Muscle layer of duodenum (tissue), 2 donors: ENCODE results near the gene SPN.
"Not testable (repeated sequence)": the region's sequence is repeated elsewhere in the genome, so short reads cannot be mapped to it uniquely, and the experiment has no call there.

ENCODE experiments used
- H3K27ac ChIP-seq: one replicate; pipeline ENCODE4 v1.7.0; 2013; ENCODE audit warnings: mild to moderate bottlenecking, low read length
- H3K27me3 ChIP-seq: one replicate; pipeline ENCODE4 v1.7.0; 2013; ENCODE audit warnings: low read depth, mild to moderate bottlenecking, control low read depth, low read length
- H3K36me3 ChIP-seq, 2 donors: one replicate each; pipeline ENCODE4 v1.7.0; 2013; ENCODE audit warnings: low read length in 2 of 2, control low read depth in 1 of 2, mild to moderate bottlenecking in 1 of 2; ENCODE audit not compliant: insufficient read depth in 2 of 2, control insufficient read depth in 1 of 2
- H3K4me1 ChIP-seq, 2 donors: one replicate each; pipeline ENCODE4 v1.7.0; 2013; ENCODE audit warnings: low read length in 2 of 2, mild to moderate bottlenecking in 2 of 2, control low read depth in 1 of 2, moderate library complexity in 1 of 2; ENCODE audit not compliant: insufficient read depth in 2 of 2, control insufficient read depth in 1 of 2
- H3K4me3 ChIP-seq, 2 donors: one replicate each; pipeline ENCODE4 v1.7.0; 2013; ENCODE audit warnings: low read length in 2 of 2, low read depth in 1 of 2, mild to moderate bottlenecking in 1 of 2
- H3K9me3 ChIP-seq, 2 donors: one replicate each; pipeline ENCODE4 v1.7.0; 2013; ENCODE audit warnings: low read length in 2 of 2, control low read depth in 1 of 2, mild to moderate bottlenecking in 1 of 2; ENCODE audit not compliant: control insufficient read depth in 1 of 2
- donor health status: healthy.

SPN gene

DNA sequence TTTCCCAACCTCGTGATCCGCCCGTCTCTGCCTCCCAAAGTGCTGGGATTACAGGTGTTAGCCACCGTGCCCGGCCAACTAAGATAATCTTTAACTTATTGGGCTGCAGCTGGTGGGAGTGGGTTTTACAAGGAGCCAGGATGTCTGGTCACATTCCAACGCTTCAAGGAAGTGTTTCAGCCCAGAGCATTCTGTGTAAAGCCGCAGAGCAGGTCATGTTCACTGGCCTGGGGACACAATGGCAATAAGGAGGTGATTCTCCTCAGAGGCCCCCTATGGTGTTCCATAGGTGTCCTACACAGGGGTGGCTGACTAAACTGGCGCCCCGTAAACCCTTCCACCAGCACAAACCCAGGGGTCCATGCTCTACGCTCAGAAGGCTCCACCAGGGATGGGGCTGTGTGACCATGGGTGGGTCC is 17.1 kb downstream of the SPN start:
- Histone ChIP-seq H3K27me3 (no peaks in the 10 kb centered on the region), H3K9me3 (no peaks in the 10 kb centered on the region), H3K4me1 (peaks cover 0 to 7% of the 10 kb centered on the region in 2 donors), H3K4me3 (peak overlapping the region in 1 of 2 donors; percentile 61), H3K27ac (no peak overlapping the region), H3K36me3 (no peaks in the 10 kb centered on the region)

DNA sequence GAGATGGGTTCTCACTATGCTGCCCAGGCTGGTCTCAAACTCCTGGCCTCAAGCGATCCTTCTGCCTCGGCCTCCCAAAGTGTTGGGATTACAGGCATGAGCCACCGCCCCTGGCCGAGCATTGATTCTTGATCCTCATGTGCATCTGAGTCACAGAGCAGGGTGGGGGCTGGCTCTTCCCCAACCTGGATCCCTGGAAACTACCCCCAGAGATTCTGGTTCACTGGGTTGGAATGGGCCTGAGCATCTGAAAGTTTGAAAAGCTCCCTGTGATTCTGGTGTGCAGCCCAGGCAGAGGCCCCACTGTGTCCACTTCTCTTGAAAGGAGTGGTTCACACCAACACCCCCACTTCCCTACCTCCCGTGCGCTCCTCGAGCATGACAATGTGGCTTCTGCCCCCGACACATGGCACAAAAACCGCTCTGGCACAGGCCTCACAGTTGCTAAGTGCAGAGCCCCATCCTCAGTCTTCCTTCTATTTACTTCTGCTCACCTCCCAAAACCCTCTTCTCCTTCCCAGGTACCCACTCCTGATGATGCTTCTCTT is 20.6 kb downstream of the SPN start:
- no peak overlapping the region for H3K27ac ChIP-seq
- H3K4me1 ChIP-seq: peaks cover 0 to 7% of the 10 kb centered on the region in 2 donors
- no peaks in the 10 kb centered on the region for H3K9me3 ChIP-seq
- no peak overlapping the region for H3K4me3 ChIP-seq
- H3K36me3 ChIP-seq: no peaks in the 10 kb centered on the region
- H3K27me3 ChIP-seq: no peaks in the 10 kb centered on the region

GRCh38 chr16:29684679-29685078 is 21.6 kb downstream of the SPN start:
- H3K27me3 ChIP-seq: no peaks in the 10 kb centered on the region

GRCh38 chr16:29686740-29687332 is 23.8 kb downstream of the SPN start:
- Histone ChIP-seq H3K9me3 (no peaks in the 10 kb centered on the region), H3K27me3 (no peaks in the 10 kb centered on the region), H3K4me3 (no peak overlapping the region), H3K4me1 (no peaks in the 10 kb centered on the region), H3K36me3 (no peaks in the 10 kb centered on the region), H3K27ac (no peak overlapping the region)

More at GRCh38 chr16:29684679-29685078, 21.6 kb downstream of the SPN start:
- Histone ChIP-seq H3K27ac (no peak overlapping the region), H3K9me3 (no peaks in the 10 kb centered on the region), H3K4me3 (no peak overlapping the region), H3K36me3 (no peaks in the 10 kb centered on the region), H3K4me1 (no peaks in the 10 kb centered on the region)

DNA sequence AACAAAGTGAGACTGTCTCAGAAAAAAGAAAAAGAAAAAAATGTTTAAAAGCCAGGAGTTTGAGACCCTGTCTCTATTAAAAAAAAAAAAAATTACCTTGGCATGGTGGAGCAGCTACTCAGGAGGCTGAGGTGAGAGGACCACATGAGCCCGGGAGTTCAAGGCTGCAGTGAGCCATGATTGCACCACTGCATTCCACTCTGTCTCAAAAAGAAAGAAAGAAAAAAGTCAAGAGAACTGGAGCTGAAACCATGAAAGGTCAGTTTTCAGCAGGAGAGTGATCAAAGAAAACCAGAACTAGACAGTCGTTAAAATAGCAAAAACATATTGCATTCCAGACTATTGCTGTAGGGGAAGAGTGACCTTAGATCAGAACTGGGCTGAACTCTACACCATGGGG is 24.7 kb downstream of the SPN start:
- Histone ChIP-seq H3K36me3 (no peaks in the 10 kb centered on the region), H3K27me3 (no peaks in the 10 kb centered on the region), H3K4me3 (no peak overlapping the region), H3K27ac (no peak overlapping the region), H3K9me3 (no peaks in the 10 kb centered on the region), H3K4me1 (no peaks in the 10 kb centered on the region)

- no peaks in the 10 kb centered on the region for H3K9me3 ChIP-seq
- no peak overlapping the region for H3K27ac ChIP-seq
Measured at GRCh38 chr16:29688172-29688571, 25.1 kb downstream of the SPN start.

DNA sequence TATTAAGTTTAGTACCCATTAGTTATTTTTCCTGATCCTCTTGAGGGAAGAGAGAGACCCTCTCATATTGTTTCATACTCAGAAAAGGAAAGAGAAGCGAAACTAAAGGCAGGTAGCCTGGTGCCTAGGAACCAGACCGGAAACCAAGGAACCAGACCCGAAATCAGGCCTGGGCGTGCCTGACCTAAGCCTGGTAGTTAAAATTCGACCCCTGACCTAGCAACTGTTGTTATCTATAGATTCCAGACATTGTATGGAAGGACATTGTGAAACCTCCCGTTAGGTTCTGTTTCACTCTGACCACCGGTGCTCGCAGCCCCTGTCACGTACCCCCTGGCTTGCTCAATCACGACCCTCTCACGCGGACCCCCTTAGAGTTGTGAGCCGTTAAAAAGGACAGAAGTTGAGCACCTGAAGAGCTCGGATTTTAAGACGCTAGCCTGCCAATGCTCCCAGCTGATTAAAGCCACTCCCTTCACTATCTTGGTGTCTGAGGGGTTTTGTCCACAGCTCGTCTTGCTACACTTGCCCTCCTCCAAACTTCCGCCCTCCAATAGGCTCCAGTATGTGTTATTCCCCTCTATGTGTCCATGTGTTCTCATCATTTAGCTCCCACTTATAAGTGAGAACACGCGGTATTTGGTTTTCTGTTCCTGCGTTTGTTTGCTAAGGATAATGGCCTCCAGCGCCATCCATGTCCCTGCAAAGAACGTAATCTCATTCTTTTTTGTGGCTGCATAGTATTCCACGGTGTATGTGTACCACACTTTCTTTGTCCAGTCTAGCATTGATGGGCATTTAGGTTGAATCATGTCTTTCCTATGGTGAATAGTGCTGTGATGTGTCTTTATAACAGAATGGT is 26.7 kb downstream of the SPN start:
- H3K27me3 ChIP-seq, H3K36me3 ChIP-seq, H3K9me3 ChIP-seq, H3K4me3 ChIP-seq, H3K27ac ChIP-seq, H3K4me1 ChIP-seq: not testable (repeated sequence)

More at GRCh38 chr16:29688172-29688571, 25.1 kb downstream of the SPN start:
- Histone ChIP-seq H3K4me1 (no peaks in the 10 kb centered on the region), H3K36me3 (no peaks in the 10 kb centered on the region), H3K4me3 (no peak overlapping the region), H3K27me3 (no peaks in the 10 kb centered on the region)

DNA sequence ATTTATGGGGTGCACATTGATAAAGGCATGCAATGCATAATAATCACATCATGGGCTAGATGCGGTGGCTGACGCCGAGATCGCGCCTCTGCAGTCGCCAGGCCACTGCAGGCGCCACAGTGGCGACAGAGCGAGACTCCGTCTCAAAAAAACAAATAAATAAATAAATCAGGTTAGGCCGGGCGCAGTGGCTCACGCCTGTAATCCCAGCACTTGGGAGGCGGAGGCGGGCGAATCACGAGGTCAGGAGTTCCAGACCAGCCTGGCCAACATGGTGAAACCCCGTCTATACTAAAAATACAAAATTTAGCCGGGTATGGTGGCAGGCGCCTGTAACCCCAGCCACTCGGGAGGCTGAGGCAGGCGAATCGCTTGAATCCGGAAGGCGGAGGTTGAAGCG is 29.6 kb downstream of the SPN start:
- H3K36me3 ChIP-seq, H3K9me3 ChIP-seq, H3K4me3 ChIP-seq, H3K4me1 ChIP-seq, H3K27ac ChIP-seq, H3K27me3 ChIP-seq: not testable (repeated sequence)

DNA sequence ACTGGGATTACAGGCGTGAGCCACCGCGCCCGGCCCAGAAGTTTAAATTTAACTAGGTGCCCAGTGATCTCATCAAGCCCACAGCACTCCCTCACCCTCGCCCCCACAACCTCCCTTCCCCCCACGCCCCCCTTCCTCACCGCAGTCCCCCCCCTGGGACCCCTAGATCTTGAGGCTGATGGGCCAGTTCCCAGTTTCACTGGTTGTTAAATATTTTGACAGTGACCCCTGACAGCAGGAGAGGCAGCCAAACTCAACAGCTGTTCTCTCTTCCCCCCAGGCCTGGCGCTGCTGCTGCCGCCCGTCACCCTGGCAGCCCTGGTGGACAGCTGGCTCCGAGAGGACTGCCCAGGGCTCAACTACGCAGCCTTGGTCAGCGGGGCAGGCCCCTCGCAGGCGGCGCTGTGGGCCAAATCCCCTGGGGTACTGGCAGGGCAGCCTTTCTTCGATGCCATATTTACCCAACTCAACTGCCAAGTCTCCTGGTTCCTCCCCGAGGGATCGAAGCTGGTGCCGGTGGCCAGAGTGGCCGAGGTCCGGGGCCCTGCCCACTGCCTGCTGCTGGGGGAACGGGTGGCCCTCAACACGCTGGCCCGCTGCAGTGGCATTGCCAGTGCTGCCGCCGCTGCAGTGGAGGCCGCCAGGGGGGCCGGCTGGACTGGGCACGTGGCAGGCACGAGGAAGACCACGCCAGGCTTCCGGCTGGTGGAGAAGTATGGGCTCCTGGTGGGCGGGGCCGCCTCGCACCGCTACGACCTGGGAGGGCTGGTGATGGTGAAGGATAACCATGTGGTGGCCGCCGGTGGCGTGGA is 31.5 kb downstream of the SPN start:
- H3K9me3 ChIP-seq: no peaks in the 10 kb centered on the region
- no peaks in the 10 kb centered on the region for H3K4me1 ChIP-seq
- no peak overlapping the region for H3K27ac ChIP-seq
- no peaks in the 10 kb centered on the region for H3K27me3 ChIP-seq
- H3K36me3 ChIP-seq: peaks cover 0 to 6% of the 10 kb centered on the region in 2 donors
- H3K4me3 ChIP-seq: no peak overlapping the region

DNA sequence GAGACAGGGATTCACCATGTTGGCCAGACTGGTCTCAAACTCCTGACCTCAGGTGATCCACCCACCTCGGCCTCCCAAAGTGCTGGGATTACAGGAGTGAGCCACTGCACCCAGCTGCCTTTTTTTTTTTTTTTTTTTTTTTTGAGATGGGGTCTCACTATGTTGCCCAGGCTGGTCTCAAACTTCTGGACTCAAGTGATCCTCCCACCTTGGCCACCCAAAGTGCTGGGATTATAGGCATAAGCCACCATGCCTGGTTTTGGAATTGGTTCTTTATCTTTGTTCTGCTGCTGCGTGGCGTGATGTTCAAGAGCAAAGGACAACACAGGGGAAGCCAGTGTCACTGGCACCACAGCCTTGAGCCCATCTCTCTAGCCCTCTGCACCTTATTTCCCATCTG is 32.6 kb downstream of the SPN start:
- not testable (repeated sequence) for H3K27ac ChIP-seq, H3K9me3 ChIP-seq, H3K4me1 ChIP-seq, H3K27me3 ChIP-seq, H3K4me3 ChIP-seq, H3K36me3 ChIP-seq

GRCh38 chr16:29696881-29697331 is 33.9 kb downstream of the SPN start:
- no peak overlapping the region for H3K4me3 ChIP-seq
- H3K4me1 ChIP-seq: no peaks in the 10 kb centered on the region
- H3K27ac ChIP-seq: no peak overlapping the region
- H3K36me3 ChIP-seq: peaks cover 0 to 6% of the 10 kb centered on the region in 2 donors
- no peaks in the 10 kb centered on the region for H3K9me3 ChIP-seq
- no peaks in the 10 kb centered on the region for H3K27me3 ChIP-seq
